Endothelial cell (in vitro differentiated cells): ENCODE measurements around the gene ZFP36L2. TPM values are rescaled to one million over a fixed set of nuclear protein-coding genes. Genes with fewer than 3 reads are reported as not detected.

Experiments used
- DNase-seq: peaks from one replicate; pipeline ENCODE4 v3.0.0; 2021; ENCODE audit warnings: low spot score
- H3K27ac Mint-ChIP-seq: one replicate; pipeline ENCODE4 v1.8.0; 2021; ENCODE audit warnings: mixed read lengths, inconsistent platforms; ENCODE audit not compliant: unreplicated experiment
- H3K27me3 Mint-ChIP-seq: one replicate; pipeline ENCODE4 v1.8.0; 2021; ENCODE audit warnings: mild to moderate bottlenecking, moderate library complexity, mixed read lengths, inconsistent platforms; ENCODE audit not compliant: unreplicated experiment
- H3K36me3 Mint-ChIP-seq: one replicate; pipeline ENCODE4 v1.8.0; 2021; ENCODE audit warnings: mild to moderate bottlenecking, low read depth, mixed read lengths, inconsistent platforms; ENCODE audit not compliant: unreplicated experiment
- H3K4me1 Mint-ChIP-seq: one replicate; pipeline ENCODE4 v1.8.0; 2021; ENCODE audit warnings: mild to moderate bottlenecking, mixed read lengths, inconsistent platforms; ENCODE audit not compliant: unreplicated experiment
- H3K4me3 Mint-ChIP-seq: one replicate; pipeline ENCODE4 v1.8.0; 2021; ENCODE audit warnings: mild to moderate bottlenecking, mixed read lengths, inconsistent platforms; ENCODE audit not compliant: unreplicated experiment
- H3K9me3 Mint-ChIP-seq: one replicate; pipeline ENCODE4 v1.8.0; 2021; ENCODE audit warnings: mixed read lengths, inconsistent platforms; ENCODE audit not compliant: unreplicated experiment
- total RNA-seq: library from RNA; stranded (reverse); fragmentation: NEBNext Ultra II Directional; extraction: Animal tissue kit (Norgen Biotek cat#: 25700); gene quantifications from one replicate; pipeline ENCODE4 v1.2.1, GENCODE V29; 2021; ENCODE audit not compliant: unreplicated experiment
- TF ChIP-seq, protein P1 (sequence below): fragments of 200-600 bp; sonication (generic); IDR thresholded peaks from one replicate; pipeline ENCODE4 v1.5.0; 2021; ENCODE audit warnings: antibody characterized with exemption; ENCODE audit not compliant: unreplicated experiment

Gene ZFP36L2
- total RNA-seq, 1 donor from 2014 or later, result 72.1 TPM

DNA sequence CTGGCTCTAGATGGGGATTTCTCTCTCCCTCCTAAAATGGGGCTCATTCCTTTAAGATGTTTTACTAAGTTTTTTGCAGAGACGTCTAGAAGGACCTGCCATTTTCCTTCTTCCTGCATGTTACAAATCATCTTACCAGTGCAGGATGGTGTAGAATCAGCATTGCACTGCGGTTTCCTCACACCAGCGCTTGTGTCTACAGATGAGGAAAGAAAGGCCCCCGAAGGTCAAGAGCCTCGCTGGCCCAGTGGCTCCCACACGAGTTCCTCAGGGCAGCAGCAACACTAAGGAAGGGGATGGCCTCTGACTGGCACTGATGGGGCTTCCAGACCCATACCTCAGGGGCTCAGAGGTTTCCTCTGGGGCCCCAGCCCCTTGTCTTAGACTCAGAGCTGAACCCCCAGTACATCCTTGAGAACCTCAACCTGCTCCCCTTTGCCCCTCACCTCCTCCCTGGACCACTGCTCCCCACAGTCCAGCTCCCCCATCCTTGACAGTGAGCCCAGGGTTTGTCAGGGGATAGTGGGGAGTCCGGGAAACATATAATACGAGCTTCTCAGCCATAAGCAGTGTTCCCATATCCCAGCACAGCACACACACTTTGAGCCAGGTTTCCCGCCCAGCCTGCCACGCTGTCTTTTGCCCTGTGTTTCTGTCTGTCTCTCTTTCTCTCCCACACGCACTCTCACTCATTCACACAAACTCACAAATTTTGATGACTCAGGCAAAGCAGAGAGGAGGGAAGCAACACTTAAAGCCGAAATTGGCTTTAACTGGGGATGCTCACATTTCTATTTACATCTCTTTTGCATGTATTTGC is 29.4 kb downstream of the ZFP36L2 start:
- H3K27me3 Mint-ChIP-seq, result peaks cover 3% of the 10 kb centered on the region
- DNase-seq, result no peak
- peaks cover 7% of the 10 kb centered on the region for H3K4me1 Mint-ChIP-seq
- no peaks in the 10 kb centered on the region for H3K9me3 Mint-ChIP-seq
- H3K36me3 Mint-ChIP-seq, result no peaks in the 10 kb centered on the region
- TF ChIP-seq, protein P1, sequence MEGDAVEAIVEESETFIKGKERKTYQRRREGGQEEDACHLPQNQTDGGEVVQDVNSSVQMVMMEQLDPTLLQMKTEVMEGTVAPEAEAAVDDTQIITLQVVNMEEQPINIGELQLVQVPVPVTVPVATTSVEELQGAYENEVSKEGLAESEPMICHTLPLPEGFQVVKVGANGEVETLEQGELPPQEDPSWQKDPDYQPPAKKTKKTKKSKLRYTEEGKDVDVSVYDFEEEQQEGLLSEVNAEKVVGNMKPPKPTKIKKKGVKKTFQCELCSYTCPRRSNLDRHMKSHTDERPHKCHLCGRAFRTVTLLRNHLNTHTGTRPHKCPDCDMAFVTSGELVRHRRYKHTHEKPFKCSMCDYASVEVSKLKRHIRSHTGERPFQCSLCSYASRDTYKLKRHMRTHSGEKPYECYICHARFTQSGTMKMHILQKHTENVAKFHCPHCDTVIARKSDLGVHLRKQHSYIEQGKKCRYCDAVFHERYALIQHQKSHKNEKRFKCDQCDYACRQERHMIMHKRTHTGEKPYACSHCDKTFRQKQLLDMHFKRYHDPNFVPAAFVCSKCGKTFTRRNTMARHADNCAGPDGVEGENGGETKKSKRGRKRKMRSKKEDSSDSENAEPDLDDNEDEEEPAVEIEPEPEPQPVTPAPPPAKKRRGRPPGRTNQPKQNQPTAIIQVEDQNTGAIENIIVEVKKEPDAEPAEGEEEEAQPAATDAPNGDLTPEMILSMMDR, result no peak
- H3K4me3 Mint-ChIP-seq, result no peak overlapping the region
- no peak overlapping the region for H3K27ac Mint-ChIP-seq

DNA sequence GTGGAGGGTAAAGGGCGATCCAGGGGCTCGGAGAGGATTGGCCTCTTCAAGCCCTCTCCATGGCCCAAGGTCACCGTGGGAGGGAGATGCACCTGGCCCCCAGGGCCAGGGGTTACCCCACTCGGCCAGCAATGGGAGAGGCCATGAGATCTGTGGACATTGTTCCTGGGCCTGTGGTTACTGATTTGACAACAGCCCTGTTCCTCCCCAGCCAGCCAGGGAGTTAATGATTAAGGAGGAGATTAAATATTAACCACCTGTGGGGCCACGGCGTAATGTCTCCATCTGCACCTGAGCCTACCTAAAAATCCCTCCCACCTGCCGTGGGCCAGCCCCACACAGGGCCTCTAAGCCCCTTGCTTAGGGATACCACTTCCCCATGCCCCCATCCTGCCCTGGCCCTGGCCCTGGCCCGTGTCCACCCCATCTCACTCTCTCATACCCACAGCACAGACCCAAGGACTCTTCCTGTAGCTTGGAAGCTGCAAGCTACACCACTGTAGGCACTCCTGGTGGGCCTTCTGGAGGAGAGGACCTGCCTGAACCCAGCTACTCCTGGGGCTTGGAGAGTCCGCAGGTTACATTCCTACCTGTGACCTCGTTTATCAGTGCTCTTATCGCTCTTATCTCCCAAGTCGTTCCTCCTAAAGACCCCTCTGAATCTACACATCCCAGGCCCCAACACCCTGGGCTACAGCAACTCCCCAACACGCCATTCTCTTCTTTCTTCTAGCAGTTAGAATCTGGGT is 32.1 kb downstream of the ZFP36L2 start:
- no peak for DNase-seq
- peaks cover 7% of the 10 kb centered on the region for H3K4me1 Mint-ChIP-seq
- no peaks in the 10 kb centered on the region for H3K9me3 Mint-ChIP-seq
- H3K27ac Mint-ChIP-seq, result no peak overlapping the region
- H3K27me3 Mint-ChIP-seq, result peaks cover 3% of the 10 kb centered on the region
- no peak overlapping the region for H3K4me3 Mint-ChIP-seq
- no peaks in the 10 kb centered on the region for H3K36me3 Mint-ChIP-seq
- TF ChIP-seq, protein P1, result no peak

DNA sequence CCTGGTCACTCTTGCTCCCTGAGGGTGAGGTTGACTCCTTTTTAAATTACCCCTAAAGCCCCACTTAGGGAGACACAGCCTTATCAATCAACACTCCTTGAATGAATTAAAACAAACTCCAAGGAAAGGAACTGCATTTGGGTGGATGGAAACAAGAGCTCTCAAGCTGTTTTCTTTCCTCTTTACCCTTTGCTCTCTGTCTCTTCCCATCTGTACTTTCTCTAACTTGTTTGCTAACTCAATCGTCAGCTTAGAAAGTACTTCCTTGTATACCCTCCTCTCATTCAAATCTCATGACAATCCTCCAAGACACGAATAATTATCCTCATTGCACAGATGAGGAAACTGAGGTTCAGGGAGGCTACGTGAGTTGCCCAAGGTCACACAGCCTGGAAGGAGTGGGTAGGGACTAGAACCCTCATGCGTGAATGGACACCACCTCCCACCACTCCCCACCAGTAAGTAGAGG is 32.7 kb downstream of the ZFP36L2 start:
- Mint-ChIP-seq H3K36me3 (no peaks in the 10 kb centered on the region), H3K9me3 (no peaks in the 10 kb centered on the region), H3K4me3 (no peak overlapping the region), H3K27ac (no peak overlapping the region), H3K4me1 (peaks cover 7% of the 10 kb centered on the region), H3K27me3 (peaks cover 7% of the 10 kb centered on the region)
- DNase-seq, result no peak
- TF ChIP-seq, protein P1, result no peak

DNA sequence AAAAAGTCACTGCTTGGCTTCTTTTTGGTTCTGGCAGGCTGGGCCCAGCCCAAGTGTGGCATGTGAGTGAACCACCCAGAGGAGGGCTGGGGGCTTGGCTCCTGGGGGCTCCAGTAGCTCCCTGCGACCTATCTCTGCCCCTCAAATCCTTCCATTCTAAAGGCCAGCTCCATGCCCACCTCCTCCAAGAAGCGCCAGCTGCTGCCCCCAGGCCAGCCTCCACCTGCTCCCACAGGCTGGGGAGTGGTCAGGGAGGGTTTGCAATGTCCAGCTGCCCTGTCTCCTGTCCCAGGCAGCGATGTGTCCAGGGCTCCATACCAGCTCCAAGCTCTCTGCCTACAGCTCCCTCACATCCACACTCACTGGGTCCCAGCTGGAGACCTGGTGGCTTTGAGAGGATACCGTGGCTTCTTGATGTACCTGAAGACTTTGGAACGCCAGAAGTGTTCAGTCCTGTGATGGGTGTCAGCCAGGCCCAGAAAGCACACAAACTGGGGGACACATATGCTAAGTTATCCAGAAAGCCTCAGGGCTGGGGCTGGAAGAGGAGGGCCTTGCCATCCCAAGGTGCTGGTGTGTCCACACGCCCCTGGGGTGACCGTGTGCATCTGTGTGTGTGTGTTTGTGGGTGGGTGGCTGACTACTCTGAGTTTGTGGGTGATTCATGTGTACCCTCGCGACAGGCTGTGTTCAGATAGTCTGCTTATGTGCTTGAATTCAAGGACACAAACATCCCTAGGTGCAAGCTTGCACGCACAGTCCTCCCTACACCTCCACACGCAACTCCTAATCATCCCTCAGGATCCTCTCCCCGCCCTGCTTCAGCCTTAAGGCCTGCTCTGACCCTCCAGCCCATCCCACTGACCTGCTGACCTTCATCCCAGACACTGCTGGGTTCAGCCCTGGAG is 33.4 kb downstream of the ZFP36L2 start:
- Mint-ChIP-seq H3K4me3 (no peak overlapping the region), H3K9me3 (no peaks in the 10 kb centered on the region), H3K4me1 (peaks cover 7% of the 10 kb centered on the region), H3K27me3 (peaks cover 10% of the 10 kb centered on the region), H3K27ac (no peak overlapping the region), H3K36me3 (no peaks in the 10 kb centered on the region)
- TF ChIP-seq, protein P1, result no peak
- DNase-seq, result no peak
